OCI-LY7 (cell line): ENCODE measurements around the gene PRR5L. TPM values are rescaled to one million over a fixed set of nuclear protein-coding genes. Genes with fewer than 3 reads are reported as not detected.

Experiments
- BruUV-seq: library from RNA; stranded (reverse); fragments of 400-500 nt; replicated peaks from 2 replicates; lab custom pipeline; 2021; lab: Mats Ljungman, UMichigan
- CTCF ChIA-PET: fragments of 300-600 bp; sonication (Branson Sonifier 250); formaldehyde crosslinking; loops from one replicate; lab custom pipeline; 2022; ENCODE audit warnings: antibody characterized with exemption; ENCODE audit not compliant: unreplicated experiment; lab: Charles Lee
- POLR2A ChIA-PET: fragments of 300-600 bp; sonication (Branson Sonifier 250); formaldehyde crosslinking; loops from one replicate; lab custom pipeline; 2022; ENCODE audit warnings: antibody characterized with exemption; lab: Charles Lee
- DNase-seq: peaks from one replicate; pipeline ENCODE4 v3.0.0-alpha.2; 2015; ENCODE audit warnings: low spot score
- H2AFZ ChIP-seq: fragments of 200-600 bp; sonication (generic), shearing (Covaris generic); 2 replicates; pipeline ENCODE4 v1.6.1; 2014; ENCODE audit warnings: mild to moderate bottlenecking, antibody characterized with exemption, low read length, moderate library complexity
- H3K27ac ChIP-seq: fragments of 200-600 bp; sonication (generic); 2 replicates; pipeline ENCODE4 v1.5.1; 2014; ENCODE audit warnings: mixed run types, low read depth, mild to moderate bottlenecking, moderate library complexity, low read length, inconsistent platforms; ENCODE audit not compliant: poor library complexity, severe bottlenecking
- H3K36me3 ChIP-seq: fragments of 200-600 bp; sonication (generic); 2 replicates; pipeline ENCODE4 v1.6.1; 2014; ENCODE audit warnings: mild to moderate bottlenecking, antibody characterized with exemption, low read length, moderate library complexity, mixed read lengths; ENCODE audit not compliant: insufficient read depth
- H3K4me1 ChIP-seq: fragments of 200-600 bp; sonication (generic); 2 replicates; pipeline ENCODE4 v1.5.1; 2014; ENCODE audit warnings: mild to moderate bottlenecking, low read length; ENCODE audit not compliant: insufficient read depth, poor library complexity, severe bottlenecking
- H3K4me2 ChIP-seq: fragments of 200-600 bp; sonication (generic); 2 replicates; pipeline ENCODE4 v1.6.1; 2014; ENCODE audit warnings: mild to moderate bottlenecking, low read length
- H3K4me3 ChIP-seq: fragments of 200-600 bp; sonication (generic); 2 replicates; pipeline ENCODE4 v1.5.1; 2014; ENCODE audit warnings: mild to moderate bottlenecking, low read depth, low read length; ENCODE audit not compliant: poor library complexity, severe bottlenecking
- H3K79me2 ChIP-seq: fragments of 200-600 bp; sonication (generic); 2 replicates; pipeline ENCODE4 v1.6.1; 2016; ENCODE audit warnings: low read depth, mild to moderate bottlenecking, low read length, moderate library complexity, mixed read lengths; ENCODE audit not compliant: insufficient read depth
- H3K9me2 ChIP-seq: fragments of 200-600 bp; sonication (generic); 2 replicates; pipeline ENCODE4 v1.6.1; 2016; ENCODE audit warnings: mild to moderate bottlenecking, low read length, mixed read lengths; ENCODE audit not compliant: insufficient read depth
- H3K9me3 ChIP-seq: fragments of 200-600 bp; sonication (generic); 2 replicates; pipeline ENCODE4 v1.6.1; 2014; ENCODE audit warnings: mild to moderate bottlenecking, mixed run types, low read length, mixed read lengths
- H4K20me1 ChIP-seq: fragments of 200-600 bp; sonication (generic); 2 replicates; pipeline ENCODE4 v1.6.1; 2014; ENCODE audit warnings: mild to moderate bottlenecking, antibody characterized with exemption, low read length, moderate library complexity, mixed read lengths; ENCODE audit not compliant: insufficient read depth
- EZH2phosphoT487 ChIP-seq: fragments of 200-600 bp; sonication (generic); IDR thresholded peaks from 2 replicates; pipeline ENCODE4 v1.6.1; 2018; ENCODE audit warnings: low read depth, borderline replicate concordance, mild to moderate bottlenecking, mixed run types, antibody characterized with exemption, low read length, moderate library complexity, mixed read lengths
- intact Hi-C: fragments of 100-400 bp; cut with micrococcal nuclease; formaldehyde crosslinking; loops from one replicate; pipeline ENCODE4 v1.10.0; 2022; ENCODE audit not compliant: unreplicated experiment
- total RNA-seq, 2 experiments: library from RNA; depleted of rRNA in 1 of 2; stranded (reverse); fragments of >200 nt in 1 of 2; shearing (Covaris generic) in 1 of 2; gene quantifications; 2 replicates each; pipeline ENCODE4 v1.2.3, GENCODE V29; 2014 to 2022
- TF ChIP-seq, protein P1 (sequence below): fragments of 200-600 bp; sonication (generic); conservative IDR thresholded peaks from 2 replicates; pipeline ENCODE4 v1.5.1; 2014; ENCODE audit warnings: mild to moderate bottlenecking, antibody characterized with exemption, low read length, moderate library complexity, mixed read lengths

The PRR5L gene
- total RNA-seq, 2 experiments from 2014 or later: not detected

DNA sequence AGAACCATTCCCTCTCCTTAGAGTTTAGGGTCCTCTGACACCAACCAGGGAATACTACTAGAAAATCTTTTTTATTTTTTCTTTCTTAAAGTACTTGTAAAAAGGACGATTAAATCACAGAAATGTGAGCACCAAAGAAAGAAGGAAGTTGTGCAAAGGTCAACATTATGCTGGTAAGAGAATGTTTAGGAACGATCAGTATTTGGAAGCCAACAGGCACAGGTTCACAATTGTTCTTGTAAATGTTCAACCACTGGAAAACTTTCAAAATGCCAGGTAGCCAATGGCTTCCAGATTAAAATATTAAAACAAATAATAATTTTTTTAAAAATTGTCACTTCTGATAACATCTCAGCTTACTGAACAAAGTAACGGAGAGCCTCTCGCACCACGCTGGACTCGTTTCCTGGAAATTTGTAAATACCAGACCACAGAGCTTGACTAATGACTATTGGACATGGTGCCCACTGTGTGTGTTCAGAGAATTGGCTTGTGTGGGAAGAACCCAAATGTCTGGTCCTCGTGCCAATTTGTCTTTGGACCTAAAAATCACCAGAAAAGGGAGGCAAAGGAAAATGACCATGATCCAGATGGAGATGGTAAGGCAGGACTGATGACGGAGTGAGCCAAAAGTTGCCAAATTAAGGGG, 27.6 kb upstream of the PRR5L start:
- intact Hi-C loops: no loop called here
- Histone ChIP-seq H3K79me2 (no peaks in the 10 kb centered on the region), H3K9me3 (no peaks in the 10 kb centered on the region), H3K9me2 (no peaks in the 10 kb centered on the region), H2AFZ (no peak overlapping the region), H3K36me3 (no peaks in the 10 kb centered on the region), H3K4me2 (no peak overlapping the region), H3K4me1 (no peaks in the 10 kb centered on the region), H3K27ac (no peak overlapping the region), H3K4me3 (no peak overlapping the region), H4K20me1 (no peaks in the 10 kb centered on the region)
- CTCF ChIA-PET: no interaction called here
- DNase-seq: no peak
- no TSS peak for BruUV-seq
- POLR2A ChIA-PET: no interaction called here
- no peak for TF ChIP-seq EZH2phosphoT487
- TF ChIP-seq, protein P1, sequence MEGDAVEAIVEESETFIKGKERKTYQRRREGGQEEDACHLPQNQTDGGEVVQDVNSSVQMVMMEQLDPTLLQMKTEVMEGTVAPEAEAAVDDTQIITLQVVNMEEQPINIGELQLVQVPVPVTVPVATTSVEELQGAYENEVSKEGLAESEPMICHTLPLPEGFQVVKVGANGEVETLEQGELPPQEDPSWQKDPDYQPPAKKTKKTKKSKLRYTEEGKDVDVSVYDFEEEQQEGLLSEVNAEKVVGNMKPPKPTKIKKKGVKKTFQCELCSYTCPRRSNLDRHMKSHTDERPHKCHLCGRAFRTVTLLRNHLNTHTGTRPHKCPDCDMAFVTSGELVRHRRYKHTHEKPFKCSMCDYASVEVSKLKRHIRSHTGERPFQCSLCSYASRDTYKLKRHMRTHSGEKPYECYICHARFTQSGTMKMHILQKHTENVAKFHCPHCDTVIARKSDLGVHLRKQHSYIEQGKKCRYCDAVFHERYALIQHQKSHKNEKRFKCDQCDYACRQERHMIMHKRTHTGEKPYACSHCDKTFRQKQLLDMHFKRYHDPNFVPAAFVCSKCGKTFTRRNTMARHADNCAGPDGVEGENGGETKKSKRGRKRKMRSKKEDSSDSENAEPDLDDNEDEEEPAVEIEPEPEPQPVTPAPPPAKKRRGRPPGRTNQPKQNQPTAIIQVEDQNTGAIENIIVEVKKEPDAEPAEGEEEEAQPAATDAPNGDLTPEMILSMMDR: no peak

DNA sequence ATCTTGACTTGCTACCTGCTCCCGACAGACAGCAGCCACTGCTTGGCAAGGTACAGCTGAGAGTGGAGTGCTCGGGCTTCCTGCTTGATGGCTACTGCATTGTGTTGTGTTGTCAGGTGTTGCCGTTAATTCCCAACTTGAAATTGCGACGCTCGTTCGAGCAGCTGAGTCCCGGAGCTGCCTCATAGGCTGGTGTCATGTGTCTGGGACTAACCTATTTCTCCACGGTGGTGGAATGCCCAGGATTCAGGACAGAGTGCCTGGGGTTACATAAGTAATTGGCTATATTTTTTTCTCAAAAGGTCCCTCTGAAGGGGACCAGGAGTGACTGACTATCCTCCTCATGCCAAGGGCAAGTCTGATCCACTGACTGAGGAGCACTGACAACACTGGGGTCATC, 25.4 kb upstream of the PRR5L start:
- H3K4me1 ChIP-seq: no peaks in the 10 kb centered on the region
- no peak overlapping the region for H3K4me2 ChIP-seq
- no peaks in the 10 kb centered on the region; the same call in 1 of the 2 replicates for H3K36me3 ChIP-seq
- no peaks in the 10 kb centered on the region for H3K9me2 ChIP-seq
- no peak for DNase-seq
- H4K20me1 ChIP-seq: no peaks in the 10 kb centered on the region
- H3K79me2 ChIP-seq: no peaks in the 10 kb centered on the region
- POLR2A ChIA-PET: no interaction called here
- BruUV-seq: no TSS peak
- no peak overlapping the region for H3K27ac ChIP-seq
- CTCF ChIA-PET: no interaction called here
- no peaks in the 10 kb centered on the region for H3K9me3 ChIP-seq
- no peak for TF ChIP-seq EZH2phosphoT487
- TF ChIP-seq, protein P1: no peak
- no peak overlapping the region for H2AFZ ChIP-seq
- no peak overlapping the region for H3K4me3 ChIP-seq
- intact Hi-C loops: no loop called here

DNA sequence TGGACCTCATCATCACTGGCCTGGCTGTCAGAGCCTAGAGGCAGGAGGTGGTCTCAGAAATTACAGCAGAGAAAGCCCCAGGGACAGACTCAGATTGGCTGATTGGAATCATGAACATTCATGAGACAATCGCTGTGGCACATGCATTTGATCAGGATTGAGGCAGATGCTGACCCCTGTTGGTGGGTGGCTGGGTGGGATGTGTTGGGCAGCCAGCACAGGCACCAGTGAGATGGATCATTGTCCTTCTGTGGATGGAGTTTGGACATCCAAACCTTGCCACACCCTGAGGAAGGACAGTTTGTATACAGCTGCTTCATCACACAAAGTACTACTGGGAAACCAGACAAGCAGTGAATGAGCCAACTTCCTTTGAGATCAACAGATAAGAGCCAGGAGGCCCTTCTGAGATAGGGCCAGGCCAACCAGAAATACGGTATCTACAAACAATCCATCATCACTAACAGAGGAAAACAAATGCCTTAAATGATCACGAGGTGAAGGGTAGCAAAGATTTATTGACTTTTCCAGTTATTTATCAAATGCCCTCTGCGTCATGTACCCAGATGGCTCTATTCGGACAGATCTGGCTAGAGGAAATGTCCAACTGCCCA, 24.2 kb upstream of the PRR5L start:
- no peak overlapping the region for H3K4me2 ChIP-seq
- POLR2A ChIA-PET: interaction anchor here (0.9 kb wide), 1 partner anchor 9 kb away, joined by 3 read pairs; no protein-coding TSS in a partner anchor
- CTCF ChIA-PET: no interaction called here
- H3K9me2 ChIP-seq: no peaks in the 10 kb centered on the region
- no peaks in the 10 kb centered on the region for H3K4me1 ChIP-seq
- no peak overlapping the region for H3K4me3 ChIP-seq
- no peak for DNase-seq
- intact Hi-C loops: no loop called here
- no peaks in the 10 kb centered on the region for H3K79me2 ChIP-seq
- no peaks in the 10 kb centered on the region; the same call in 1 of the 2 replicates for H3K36me3 ChIP-seq
- H4K20me1 ChIP-seq: no peaks in the 10 kb centered on the region
- H2AFZ ChIP-seq: no peak overlapping the region
- TF ChIP-seq, protein P1: no peak
- no peak for TF ChIP-seq EZH2phosphoT487
- BruUV-seq: no TSS peak
- H3K27ac ChIP-seq: no peak overlapping the region
- H3K9me3 ChIP-seq: no peaks in the 10 kb centered on the region
